Esophagus squamous epithelium (tissue), 4 donors: ENCODE data around the gene RRM2.

Experiments
- CTCF ChIP-seq, 6 experiments: fragments of 450-650 bp in 4 of 6; fragments of 200-600 bp in 2 of 6; sonication (generic) in 2 of 6; IDR thresholded peaks; one replicate each; pipeline ENCODE4 v1.5.1; 2016 to 2019; ENCODE audit warnings: antibody characterized with exemption in 6 of 6, mild to moderate bottlenecking in 4 of 6, moderate library complexity in 4 of 6
- POLR2A ChIP-seq, 4 donors: fragments of 450-650 bp; IDR thresholded peaks; one replicate each; pipeline ENCODE4 v1.6.1; 2017; ENCODE audit warnings: antibody characterized with exemption in 4 of 4, mild to moderate bottlenecking in 4 of 4, moderate library complexity in 3 of 4

GRCh38 chr2:10096641-10097040 is 25.9 kb upstream of the RRM2 start:
- TF ChIP-seq POLR2A (IDR thresholded peaks at IDR 0.05) (no peak), CTCF (IDR thresholded peaks at IDR 0.05) (no peak)
